Measurements from ENCODE around the gene BRINP3.

The BRINP3 gene

GRCh38 chr1:190472494-190472893 lies 5.2 kb downstream of the BRINP3 start:
- in situ Hi-C loops (cut with HindIII; ENCODE audit: low pct_ligation_motif_present, low sequenced_read_pairs) = no loop called here
- Histone ChIP-seq H3K36me3 (replicated peaks) (no peaks in the 10 kb centered on the region), H3K4me3 (ENCODE audit: low read depth, low read length) (no peak overlapping the region), H3K27me3 (replicated peaks) (no peaks in the 10 kb centered on the region), H3K27ac (no peak overlapping the region)
- no peak for DNase-seq
- TF ChIP-seq CTCF (IDR thresholded peaks at IDR 0.05; ENCODE audit: low read depth, low read length, missing control alignments) = no peak

GRCh38 chr1:190472042-190472441 lies 5.6 kb downstream of the BRINP3 start:
- no peak overlapping the region for H3K4me3 ChIP-seq (ENCODE audit: low read depth, low read length)
- no peak for DNase-seq
- no peak overlapping the region for H3K27ac ChIP-seq
- H3K27me3 ChIP-seq (replicated peaks) = no peaks in the 10 kb centered on the region
- in situ Hi-C loops (cut with HindIII; ENCODE audit: low pct_ligation_motif_present, low sequenced_read_pairs) = no loop called here
- no peak for TF ChIP-seq CTCF (IDR thresholded peaks at IDR 0.05; ENCODE audit: low read depth, low read length, missing control alignments)
- H3K36me3 ChIP-seq (replicated peaks) = no peaks in the 10 kb centered on the region

- no peak overlapping the region for H3K4me3 ChIP-seq (ENCODE audit: low read depth, low read length)
- in situ Hi-C loops (cut with HindIII; ENCODE audit: low pct_ligation_motif_present, low sequenced_read_pairs) = no loop called here
- H3K27ac ChIP-seq = no peak overlapping the region
- DNase-seq = no peak
- TF ChIP-seq CTCF (IDR thresholded peaks at IDR 0.05; ENCODE audit: low read depth, low read length, missing control alignments) = no peak
- H3K27me3 ChIP-seq (replicated peaks) = no peaks in the 10 kb centered on the region
- no peaks in the 10 kb centered on the region for H3K36me3 ChIP-seq (replicated peaks)
Measured at GRCh38 chr1:190464690-190465089, 13.0 kb downstream of the BRINP3 start.

- H3K36me3 ChIP-seq (replicated peaks) = no peaks in the 10 kb centered on the region
- TF ChIP-seq CTCF (IDR thresholded peaks at IDR 0.05; ENCODE audit: low read depth, low read length, missing control alignments) = no peak
- H3K27me3 ChIP-seq (replicated peaks) = no peaks in the 10 kb centered on the region
- H3K27ac ChIP-seq = no peak overlapping the region
- DNase-seq = no peak
- in situ Hi-C loops (cut with HindIII; ENCODE audit: low pct_ligation_motif_present, low sequenced_read_pairs) = no loop called here
- H3K4me3 ChIP-seq (ENCODE audit: low read depth, low read length) = no peak overlapping the region
Measured at GRCh38 chr1:190456129-190456528, 21.5 kb downstream of the BRINP3 start.

- H3K27ac ChIP-seq = no peak overlapping the region
- no peak overlapping the region for H3K4me3 ChIP-seq (ENCODE audit: low read depth, low read length)
- no peak for DNase-seq
- H3K36me3 ChIP-seq (replicated peaks) = no peaks in the 10 kb centered on the region
- TF ChIP-seq CTCF (IDR thresholded peaks at IDR 0.05; ENCODE audit: low read depth, low read length, missing control alignments) = no peak
- no peaks in the 10 kb centered on the region for H3K27me3 ChIP-seq (replicated peaks)
- in situ Hi-C loops (cut with HindIII; ENCODE audit: low pct_ligation_motif_present, low sequenced_read_pairs) = no loop called here
Measured at GRCh38 chr1:190455631-190456030, 22.0 kb downstream of the BRINP3 start.

GRCh38 chr1:190453550-190453949 lies 24.1 kb downstream of the BRINP3 start:
- TF ChIP-seq CTCF (IDR thresholded peaks at IDR 0.05; ENCODE audit: low read depth, low read length, missing control alignments) = no peak
- Histone ChIP-seq H3K36me3 (replicated peaks) (no peaks in the 10 kb centered on the region), H3K27me3 (replicated peaks) (no peaks in the 10 kb centered on the region), H3K27ac (no peak overlapping the region), H3K4me3 (ENCODE audit: low read depth, low read length) (no peak overlapping the region)
- in situ Hi-C loops (cut with HindIII; ENCODE audit: low pct_ligation_motif_present, low sequenced_read_pairs) = no loop called here
- no peak for DNase-seq

Measured in brain microvascular endothelial cell (primary cell).